Measurements from ENCODE around the gene STXBP1.

Gene STXBP1

GRCh38 chr9:127712371-127712770, 100.3 kb downstream of the STXBP1 start:
- Histone ChIP-seq H3K4me2 (ENCODE audit: low read length) (no peak overlapping the region), H3K79me1 (ENCODE audit: low read length) (no peaks in the 10 kb centered on the region), H3K9me3 (ENCODE audit: insufficient read depth, low read depth, low read length) (no peaks in the 10 kb centered on the region), H4K8ac (ENCODE audit: low read depth, low read length) (no peak overlapping the region), H2BK12ac (ENCODE audit: low read length) (no peak overlapping the region), H3K4ac (ENCODE audit: low read depth, low read length) (no peak overlapping the region), H3K27me3 (ENCODE audit: insufficient read depth, low read length) (peaks cover 2% of the 10 kb centered on the region), H4K12ac (ENCODE audit: low read depth, low read length) (no peak overlapping the region), H3K36me3 (ENCODE audit: control insufficient read depth in 1 of 2, insufficient read depth in 2 of 2, low read length in 2 of 2) (no peaks in the 10 kb centered on the region), H3K14ac (ENCODE audit: low read length) (no peak overlapping the region), H2AK5ac (ENCODE audit: low read length) (no peak overlapping the region), H2BK120ac (ENCODE audit: insufficient read depth, low read length, poor library complexity) (no peak overlapping the region), H2AFZ (ENCODE audit: insufficient read depth, low read length, poor library complexity) (no peak overlapping the region), H3K9ac (ENCODE audit: low read length) (no peak overlapping the region), H3K18ac (ENCODE audit: low read length) (no peak overlapping the region), H3K4me3 (ENCODE audit: low read depth, low read length) (no peak overlapping the region), H3K4me1 (ENCODE audit: control insufficient read depth in 1 of 2, insufficient read depth in 2 of 2, low read length in 2 of 2) (peaks cover 0 to 9% of the 10 kb centered on the region in 2 experiments), H3K79me2 (ENCODE audit: control insufficient read depth, insufficient read depth, low read length, poor library complexity) (no peaks in the 10 kb centered on the region), H3K23ac (ENCODE audit: low read length) (no peak overlapping the region), H3K27ac (ENCODE audit: low read depth, low read length) (no peak overlapping the region), H2BK5ac (ENCODE audit: low read depth, low read length, poor library complexity) (no peak overlapping the region), H4K91ac (ENCODE audit: low read depth, low read length) (no peak overlapping the region)
- DNase-seq = no peak
- no CpG with 5 or more reads among the region's 11 CpGs for WGBS (ENCODE audit: extremely low coverage, insufficient coverage, insufficient read length)

GRCh38 chr9:127712867-127713266, 100.8 kb downstream of the STXBP1 start:
- Histone ChIP-seq H3K4ac (ENCODE audit: low read depth, low read length) (no peak overlapping the region), H2BK12ac (ENCODE audit: low read length) (no peak overlapping the region), H3K23ac (ENCODE audit: low read length) (no peak overlapping the region), H2AFZ (ENCODE audit: insufficient read depth, low read length, poor library complexity) (no peak overlapping the region), H3K14ac (ENCODE audit: low read length) (no peak overlapping the region), H3K27ac (ENCODE audit: low read depth, low read length) (no peak overlapping the region), H4K8ac (ENCODE audit: low read depth, low read length) (no peak overlapping the region), H3K9ac (ENCODE audit: low read length) (no peak overlapping the region), H3K4me3 (ENCODE audit: low read depth, low read length) (no peak overlapping the region), H3K36me3 (ENCODE audit: control insufficient read depth in 1 of 2, insufficient read depth in 2 of 2, low read length in 2 of 2) (no peaks in the 10 kb centered on the region), H3K79me2 (ENCODE audit: control insufficient read depth, insufficient read depth, low read length, poor library complexity) (no peaks in the 10 kb centered on the region), H2BK120ac (ENCODE audit: insufficient read depth, low read length, poor library complexity) (no peak overlapping the region), H4K91ac (ENCODE audit: low read depth, low read length) (no peak overlapping the region), H3K4me1 (ENCODE audit: control insufficient read depth in 1 of 2, insufficient read depth in 2 of 2, low read length in 2 of 2) (peaks cover 0 to 9% of the 10 kb centered on the region in 2 experiments), H4K12ac (ENCODE audit: low read depth, low read length) (no peak overlapping the region), H3K18ac (ENCODE audit: low read length) (no peak overlapping the region), H3K27me3 (ENCODE audit: insufficient read depth, low read length) (peaks cover 2% of the 10 kb centered on the region), H2AK5ac (ENCODE audit: low read length) (no peak overlapping the region), H2BK5ac (ENCODE audit: low read depth, low read length, poor library complexity) (no peak overlapping the region), H3K79me1 (ENCODE audit: low read length) (no peaks in the 10 kb centered on the region), H3K9me3 (ENCODE audit: insufficient read depth, low read depth, low read length) (no peaks in the 10 kb centered on the region), H3K4me2 (ENCODE audit: low read length) (no peak overlapping the region)
- no CpG with 5 or more reads among the region's 10 CpGs for WGBS (ENCODE audit: extremely low coverage, insufficient coverage, insufficient read length)
- no peak for DNase-seq

- no peaks in the 10 kb centered on the region for H3K79me2 ChIP-seq (ENCODE audit: control insufficient read depth, insufficient read depth, low read length, poor library complexity)
- DNase-seq = no peak
- H3K4ac ChIP-seq (ENCODE audit: low read depth, low read length) = no peak overlapping the region
- H2BK120ac ChIP-seq (ENCODE audit: insufficient read depth, low read length, poor library complexity) = no peak overlapping the region
- no peak overlapping the region for H4K8ac ChIP-seq (ENCODE audit: low read depth, low read length)
- no peak overlapping the region for H2AK5ac ChIP-seq (ENCODE audit: low read length)
- peaks cover 0 to 9% of the 10 kb centered on the region in 2 experiments for H3K4me1 ChIP-seq (ENCODE audit: control insufficient read depth in 1 of 2, insufficient read depth in 2 of 2, low read length in 2 of 2)
- H3K79me1 ChIP-seq (ENCODE audit: low read length) = no peaks in the 10 kb centered on the region
- peak overlapping the region; percentile 76 for H3K4me2 ChIP-seq (ENCODE audit: low read length)
- H3K23ac ChIP-seq (ENCODE audit: low read length) = no peak overlapping the region
- H3K27me3 ChIP-seq (ENCODE audit: insufficient read depth, low read length) = peaks cover 2% of the 10 kb centered on the region
- H3K9ac ChIP-seq (ENCODE audit: low read length) = no peak overlapping the region
- no peak overlapping the region for H3K18ac ChIP-seq (ENCODE audit: low read length)
- no peak overlapping the region for H3K27ac ChIP-seq (ENCODE audit: low read depth, low read length)
- no peaks in the 10 kb centered on the region for H3K36me3 ChIP-seq (ENCODE audit: control insufficient read depth in 1 of 2, insufficient read depth in 2 of 2, low read length in 2 of 2)
- H2BK5ac ChIP-seq (ENCODE audit: low read depth, low read length, poor library complexity) = no peak overlapping the region
- no peaks in the 10 kb centered on the region for H3K9me3 ChIP-seq (ENCODE audit: insufficient read depth, low read depth, low read length)
- no peak overlapping the region for H4K91ac ChIP-seq (ENCODE audit: low read depth, low read length)
- no peak overlapping the region for H4K12ac ChIP-seq (ENCODE audit: low read depth, low read length)
- peak overlapping the region; percentile 20 for H3K4me3 ChIP-seq (ENCODE audit: low read depth, low read length)
- H2AFZ ChIP-seq (ENCODE audit: insufficient read depth, low read length, poor library complexity) = no peak overlapping the region
- no peak overlapping the region for H2BK12ac ChIP-seq (ENCODE audit: low read length)
- H3K14ac ChIP-seq (ENCODE audit: low read length) = no peak overlapping the region
- no CpG with 5 or more reads among the region's 19 CpGs for WGBS (ENCODE audit: extremely low coverage, insufficient coverage, insufficient read length)
Measured at GRCh38 chr9:127714020-127714750, 102.1 kb downstream of the STXBP1 start.

GRCh38 chr9:127714951-127715469, 102.9 kb downstream of the STXBP1 start:
- WGBS (ENCODE audit: extremely low coverage, insufficient coverage, insufficient read length) = no CpG with 5 or more reads among the region's 44 CpGs
- H3K27me3 ChIP-seq (ENCODE audit: insufficient read depth, low read length) = peaks cover 2% of the 10 kb centered on the region
- H3K27ac ChIP-seq (ENCODE audit: low read depth, low read length) = no peak overlapping the region
- H3K4me2 ChIP-seq (ENCODE audit: low read length) = peak overlapping the region; percentile 76
- H4K8ac ChIP-seq (ENCODE audit: low read depth, low read length) = peak overlapping the region; percentile 54
- H2BK120ac ChIP-seq (ENCODE audit: insufficient read depth, low read length, poor library complexity) = no peak overlapping the region
- H4K91ac ChIP-seq (ENCODE audit: low read depth, low read length) = peak overlapping the region; percentile 8
- H2AK5ac ChIP-seq (ENCODE audit: low read length) = no peak overlapping the region
- H4K12ac ChIP-seq (ENCODE audit: low read depth, low read length) = no peak overlapping the region
- no peak overlapping the region for H2BK12ac ChIP-seq (ENCODE audit: low read length)
- H3K79me1 ChIP-seq (ENCODE audit: low read length) = no peaks in the 10 kb centered on the region
- no peaks in the 10 kb centered on the region for H3K79me2 ChIP-seq (ENCODE audit: control insufficient read depth, insufficient read depth, low read length, poor library complexity)
- H2BK5ac ChIP-seq (ENCODE audit: low read depth, low read length, poor library complexity) = no peak overlapping the region
- peak in 1 of 2 donors; percentile 28 for DNase-seq
- H3K4ac ChIP-seq (ENCODE audit: low read depth, low read length) = no peak overlapping the region
- H3K14ac ChIP-seq (ENCODE audit: low read length) = peak overlapping the region; percentile 3
- no peaks in the 10 kb centered on the region for H3K9me3 ChIP-seq (ENCODE audit: insufficient read depth, low read depth, low read length)
- H3K9ac ChIP-seq (ENCODE audit: low read length) = peak overlapping the region; percentile 54
- no peak overlapping the region for H3K23ac ChIP-seq (ENCODE audit: low read length)
- peak overlapping the region; percentile 41 for H2AFZ ChIP-seq (ENCODE audit: insufficient read depth, low read length, poor library complexity)
- peak overlapping the region; percentile 85 for H3K4me3 ChIP-seq (ENCODE audit: low read depth, low read length)
- H3K36me3 ChIP-seq (ENCODE audit: control insufficient read depth in 1 of 2, insufficient read depth in 2 of 2, low read length in 2 of 2) = no peaks in the 10 kb centered on the region
- H3K4me1 ChIP-seq (ENCODE audit: control insufficient read depth in 1 of 2, insufficient read depth in 2 of 2, low read length in 2 of 2) = peaks cover 0 to 9% of the 10 kb centered on the region in 2 experiments
- H3K18ac ChIP-seq (ENCODE audit: low read length) = peak overlapping the region; percentile 14
